ENCODE results near the gene INTS14. TPM values are rescaled to one million over a fixed set of nuclear protein-coding genes. Genes with fewer than 3 reads are reported as not detected.

Gene INTS14
- total RNA-seq, 1 experiment from 2014 or later, result 44.7 TPM

- Histone ChIP-seq H2BK20ac (ENCODE audit: low read depth, low read length, poor library complexity, severe bottlenecking) (no peak overlapping the region), H3K23ac (ENCODE audit: insufficient read length, low read depth, low read length) (no peak overlapping the region), H2AK5ac (ENCODE audit: insufficient read length, low read length) (no peak overlapping the region), H4K8ac (replicated peaks; ENCODE audit: insufficient read length, low read depth, low read length) (no peak overlapping the region), H3K79me2 (ENCODE audit: insufficient read depth, low read length) (no peaks in the 10 kb centered on the region), H4K91ac (ENCODE audit: insufficient read length, low read depth, low read length) (no peak overlapping the region), H3K14ac (ENCODE audit: insufficient read depth, low read length) (no peak overlapping the region), H3K23me2 (ENCODE audit: insufficient read length, low read depth, low read length, poor library complexity, severe bottlenecking) (no peaks in the 10 kb centered on the region), H3K9ac (ENCODE audit: extremely low read depth, insufficient read length, low read length) (no peak overlapping the region), H3T11ph (ENCODE audit: low read length) (no peak overlapping the region), H3K4ac (ENCODE audit: low read depth, low read length) (no peak overlapping the region), H3K4me1 (ENCODE audit: insufficient read depth, low read length) (no peaks in the 10 kb centered on the region), H3K27me3 (ENCODE audit: insufficient read depth, low read length) (no peaks in the 10 kb centered on the region), H4K20me1 (ENCODE audit: control insufficient read depth, insufficient read depth, insufficient read length) (no peaks in the 10 kb centered on the region), H3K9me3 (ENCODE audit: control insufficient read depth, low read depth, low read length) (no peaks in the 10 kb centered on the region), H2AFZ (ENCODE audit: low read length) (no peak overlapping the region), H2BK15ac (ENCODE audit: low read depth, low read length) (no peak overlapping the region), H4K5ac (ENCODE audit: insufficient read length, low read depth, low read length) (no peak overlapping the region), H3K18ac (ENCODE audit: insufficient read length, low read depth, low read length) (no peak overlapping the region), H2BK12ac (ENCODE audit: insufficient read length, low read depth, low read length) (no peak overlapping the region), H2BK5ac (ENCODE audit: insufficient read length, low read length) (no peak overlapping the region), H2BK120ac (ENCODE audit: low read depth, low read length, poor library complexity, severe bottlenecking) (no peak overlapping the region), H3K27ac (ENCODE audit: insufficient read length, low read depth, low read length) (no peak overlapping the region), H3K79me1 (ENCODE audit: insufficient read depth, low read depth, low read length, poor library complexity, severe bottlenecking) (no peaks in the 10 kb centered on the region), H3K4me2 (ENCODE audit: insufficient read depth, insufficient read length, low read length) (no peak overlapping the region), H3K56ac (ENCODE audit: insufficient read length, low read depth, low read length) (no peak overlapping the region)
- H3K27me3 Mint-ChIP-seq (ENCODE audit: low read depth), result no peaks in the 10 kb centered on the region
- H3K4me3 Mint-ChIP-seq, result no peak overlapping the region
- WGBS (ENCODE audit: extremely low coverage, insufficient read length, low lambda C conversion rate), result no CpG with 5 or more reads among the region's 4 CpGs
- DNase-seq, result no peak
- no peaks in the 10 kb centered on the region for H3K36me3 Mint-ChIP-seq (ENCODE audit: insufficient read depth in 1 of 3, low read depth in 3 of 3)
- no peak overlapping the region for H3K27ac Mint-ChIP-seq
- no peaks in the 10 kb centered on the region for H3K9me3 Mint-ChIP-seq
- TF ChIP-seq CTCF (conservative IDR thresholded peaks at IDR 0.05), result no peak
- no peaks in the 10 kb centered on the region for H3K4me1 Mint-ChIP-seq
Measured at GRCh38 chr15:65659502-65660052, 48.6 kb upstream of the INTS14 start.
